ENCODE results near the gene CPSF2. TPM values are rescaled to one million over a fixed set of nuclear protein-coding genes. Genes with fewer than 3 reads are reported as not detected.
A peak's percentile ranks its signal among the peaks of the same experiment; 100 is the strongest.

Gene CPSF2
- polyA plus RNA-seq (2012; ENCODE audit: low read depth, missing spikeins), result 25.1 TPM

GRCh38 chr14:92121670-92122350 is at the start of gene CPSF2, which contains the start of gene NDUFB1:
Gene CPSF2 (plus strand): TSS chr14:92121969. CDS start chr14:92130985, 9,016 bp downstream.
Gene NDUFB1 (minus strand): TSS chr14:92121706. CDS start chr14:92117637, 4,069 bp downstream.
- TF ChIP-seq POU2F2 (IDR thresholded peaks at IDR 0.05; ENCODE audit: low read depth, low read length) (peak; percentile 89), PAX5 (IDR thresholded peaks at IDR 0.05; ENCODE audit: insufficient read depth, low read length, severe bottlenecking) (no peak), TAF1 (IDR thresholded peaks at IDR 0.05; ENCODE audit: low read depth, low read length) (peak; percentile 98), POLR2A (IDR thresholded peaks at IDR 0.05; ENCODE audit: low read depth, low read length) (peak; percentile 97), SPI1 (IDR thresholded peaks at IDR 0.05; ENCODE audit: low read depth, low read length) (0 out of 2 replicates have a peak, but pooled peaks have one; percentile 4), POLR2AphosphoS5 (IDR thresholded peaks at IDR 0.05; ENCODE audit: low read depth, low read length) (peak; percentile 94)
- peak; percentile 93 for FAIRE-seq
- peak; percentile 91 for DNase-seq (ENCODE audit: insufficient read length, low spot score)

- FAIRE-seq (no peak), DNase-seq (ENCODE audit: insufficient read length, low spot score) (no peak)
- no peak for TF ChIP-seq PAX5 (IDR thresholded peaks at IDR 0.05; ENCODE audit: insufficient read depth, low read length, severe bottlenecking)
Observed at GRCh38 chr14:92074555-92074954, 47.2 kb upstream of the CPSF2 start.

GRCh38 chr14:92088494-92088893 is 33.3 kb upstream of the CPSF2 start:
- DNase-seq (ENCODE audit: insufficient read length, low spot score), result no peak
- TF ChIP-seq POU2F2 (IDR thresholded peaks at IDR 0.05; ENCODE audit: low read depth, low read length) (no peak), POLR2AphosphoS5 (IDR thresholded peaks at IDR 0.05; ENCODE audit: low read depth, low read length) (no peak), PAX5 (IDR thresholded peaks at IDR 0.05; ENCODE audit: insufficient read depth, low read length, severe bottlenecking) (no peak), POLR2A (IDR thresholded peaks at IDR 0.05; ENCODE audit: low read depth, low read length) (no peak)
- FAIRE-seq, result no peak

DNA sequence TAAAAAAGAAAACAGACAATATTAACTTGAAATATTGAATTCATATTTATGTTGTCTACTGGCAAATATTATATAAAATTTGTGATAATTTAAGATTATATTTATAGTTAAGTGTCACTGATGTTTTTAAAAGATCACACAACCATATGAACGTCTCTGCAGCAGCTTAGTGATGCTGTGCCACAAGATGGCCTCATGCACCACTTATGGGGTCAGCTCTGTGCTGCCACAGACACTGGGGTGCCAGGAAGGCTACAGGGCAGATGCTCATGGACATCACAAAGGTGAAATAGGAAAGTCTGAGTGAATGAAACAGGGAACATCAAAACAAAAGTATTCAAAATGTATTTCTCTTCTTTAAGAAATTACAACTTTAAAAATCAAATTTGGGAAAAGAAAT is 28.4 kb upstream of the CPSF2 start:
- DNase-seq (ENCODE audit: insufficient read length, low spot score) (no peak), FAIRE-seq (no peak)
- TF ChIP-seq SPI1 (IDR thresholded peaks at IDR 0.05; ENCODE audit: low read depth, low read length) (no peak), PAX5 (IDR thresholded peaks at IDR 0.05; ENCODE audit: insufficient read depth, low read length, severe bottlenecking) (no peak), POU2F2 (IDR thresholded peaks at IDR 0.05; ENCODE audit: low read depth, low read length) (no peak), POLR2AphosphoS5 (IDR thresholded peaks at IDR 0.05; ENCODE audit: low read depth, low read length) (no peak), POLR2A (IDR thresholded peaks at IDR 0.05; ENCODE audit: low read depth, low read length) (no peak), TAF1 (IDR thresholded peaks at IDR 0.05; ENCODE audit: low read depth, low read length) (no peak)

DNA sequence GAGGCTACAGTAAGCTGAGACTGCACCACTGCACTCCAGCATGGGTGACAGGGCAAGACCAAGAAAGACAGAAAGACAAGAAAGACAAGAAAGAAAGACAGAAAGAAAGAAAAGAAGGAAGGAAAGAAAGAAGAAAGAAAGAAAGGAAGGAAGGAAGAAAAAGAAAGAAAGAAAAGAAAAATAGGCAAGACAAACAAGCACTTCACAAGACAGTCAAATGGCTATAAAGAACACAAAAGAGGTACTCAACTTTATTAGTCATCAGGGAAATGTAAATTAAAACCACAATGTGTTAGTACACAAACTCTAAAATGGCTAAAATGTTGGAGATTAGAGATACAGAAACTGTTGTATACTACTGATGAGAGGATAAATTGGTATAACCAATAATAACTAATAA is 22.0 kb upstream of the CPSF2 start:
- FAIRE-seq (no peak), DNase-seq (ENCODE audit: insufficient read length, low spot score) (no peak)
- TF ChIP-seq PAX5 (IDR thresholded peaks at IDR 0.05; ENCODE audit: insufficient read depth, low read length, severe bottlenecking) (no peak), POLR2A (IDR thresholded peaks at IDR 0.05; ENCODE audit: low read depth, low read length) (no peak), POLR2AphosphoS5 (IDR thresholded peaks at IDR 0.05; ENCODE audit: low read depth, low read length) (no peak), TAF1 (IDR thresholded peaks at IDR 0.05; ENCODE audit: low read depth, low read length) (no peak), SPI1 (IDR thresholded peaks at IDR 0.05; ENCODE audit: low read depth, low read length) (no peak), POU2F2 (IDR thresholded peaks at IDR 0.05; ENCODE audit: low read depth, low read length) (no peak)

DNA sequence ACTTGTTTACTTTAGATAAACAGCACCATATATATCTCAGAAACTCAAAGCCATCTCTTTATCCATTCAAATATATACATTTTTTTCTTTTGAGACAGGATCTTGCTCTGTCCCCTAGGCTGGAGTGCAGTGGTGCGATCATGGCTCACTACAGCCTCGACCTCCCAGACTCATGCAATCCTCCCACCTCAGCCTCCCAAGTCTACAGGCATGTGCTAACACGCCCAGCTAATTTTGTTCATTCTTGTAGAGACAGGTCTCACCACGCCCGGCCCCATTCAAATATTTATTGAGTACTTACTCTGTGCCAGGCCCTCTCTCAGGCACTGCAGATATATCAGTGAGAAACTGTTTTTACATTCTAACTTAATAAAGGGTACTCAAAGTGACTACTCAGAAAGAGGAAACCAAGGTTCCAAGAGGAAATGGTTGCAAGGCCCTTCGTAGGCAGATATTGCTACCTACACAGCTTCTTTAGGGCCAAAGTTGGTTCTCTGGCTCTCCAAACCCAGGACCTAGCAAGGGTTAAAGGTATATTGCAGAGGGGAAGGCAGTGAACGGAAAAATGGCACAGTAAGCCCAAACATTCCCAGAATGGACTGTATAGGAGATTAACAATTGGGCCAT is 18.3 kb upstream of the CPSF2 start:
- FAIRE-seq, result no peak
- no peak for TF ChIP-seq PAX5 (IDR thresholded peaks at IDR 0.05; ENCODE audit: insufficient read depth, low read length, severe bottlenecking)
- TF ChIP-seq POLR2A (IDR thresholded peaks at IDR 0.05; ENCODE audit: low read depth, low read length), result no peak
- no peak for TF ChIP-seq POLR2AphosphoS5 (IDR thresholded peaks at IDR 0.05; ENCODE audit: low read depth, low read length)
- no peak for TF ChIP-seq TAF1 (IDR thresholded peaks at IDR 0.05; ENCODE audit: low read depth, low read length)
- no peak for TF ChIP-seq SPI1 (IDR thresholded peaks at IDR 0.05; ENCODE audit: low read depth, low read length)
- TF ChIP-seq POU2F2 (IDR thresholded peaks at IDR 0.05; ENCODE audit: low read depth, low read length), result no peak

GRCh38 chr14:92105073-92105892 is 16.5 kb upstream of the CPSF2 start:
- no peak for FAIRE-seq
- DNase-seq (ENCODE audit: insufficient read length, low spot score), result peak; percentile 12
- TF ChIP-seq TAF1 (IDR thresholded peaks at IDR 0.05; ENCODE audit: low read depth, low read length) (no peak), POLR2A (IDR thresholded peaks at IDR 0.05; ENCODE audit: low read depth, low read length) (no peak), POU2F2 (IDR thresholded peaks at IDR 0.05; ENCODE audit: low read depth, low read length) (no peak), POLR2AphosphoS5 (IDR thresholded peaks at IDR 0.05; ENCODE audit: low read depth, low read length) (no peak), PAX5 (IDR thresholded peaks at IDR 0.05; ENCODE audit: insufficient read depth, low read length, severe bottlenecking) (no peak), SPI1 (IDR thresholded peaks at IDR 0.05; ENCODE audit: low read depth, low read length) (no peak)

More for the DNA sequence above, 18.3 kb upstream of the CPSF2 start:
- DNase-seq (ENCODE audit: insufficient read length, low spot score), result no peak

DNA sequence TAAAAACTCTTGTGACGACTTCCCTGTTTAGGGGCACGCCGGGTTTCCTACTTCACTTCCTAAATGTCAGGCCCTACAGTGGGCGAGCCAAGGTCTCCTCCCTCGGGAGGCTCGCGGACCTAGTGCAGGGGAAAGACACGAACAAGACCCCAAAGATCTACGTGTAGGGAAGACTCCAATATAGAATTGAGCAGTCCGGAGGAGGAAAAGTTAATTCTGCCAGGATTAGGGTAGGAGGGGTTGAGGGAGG is 16.0 kb upstream of the CPSF2 start:
- FAIRE-seq (no peak), DNase-seq (ENCODE audit: insufficient read length, low spot score) (no peak)
- TF ChIP-seq POU2F2 (IDR thresholded peaks at IDR 0.05; ENCODE audit: low read depth, low read length), result no peak
- TF ChIP-seq TAF1 (IDR thresholded peaks at IDR 0.05; ENCODE audit: low read depth, low read length), result no peak
- no peak for TF ChIP-seq POLR2A (IDR thresholded peaks at IDR 0.05; ENCODE audit: low read depth, low read length)
- peak; percentile 10; the same call in 1 of the 2 replicates for TF ChIP-seq SPI1 (IDR thresholded peaks at IDR 0.05; ENCODE audit: low read depth, low read length)
- TF ChIP-seq PAX5 (IDR thresholded peaks at IDR 0.05; ENCODE audit: insufficient read depth, low read length, severe bottlenecking), result no peak

DNA sequence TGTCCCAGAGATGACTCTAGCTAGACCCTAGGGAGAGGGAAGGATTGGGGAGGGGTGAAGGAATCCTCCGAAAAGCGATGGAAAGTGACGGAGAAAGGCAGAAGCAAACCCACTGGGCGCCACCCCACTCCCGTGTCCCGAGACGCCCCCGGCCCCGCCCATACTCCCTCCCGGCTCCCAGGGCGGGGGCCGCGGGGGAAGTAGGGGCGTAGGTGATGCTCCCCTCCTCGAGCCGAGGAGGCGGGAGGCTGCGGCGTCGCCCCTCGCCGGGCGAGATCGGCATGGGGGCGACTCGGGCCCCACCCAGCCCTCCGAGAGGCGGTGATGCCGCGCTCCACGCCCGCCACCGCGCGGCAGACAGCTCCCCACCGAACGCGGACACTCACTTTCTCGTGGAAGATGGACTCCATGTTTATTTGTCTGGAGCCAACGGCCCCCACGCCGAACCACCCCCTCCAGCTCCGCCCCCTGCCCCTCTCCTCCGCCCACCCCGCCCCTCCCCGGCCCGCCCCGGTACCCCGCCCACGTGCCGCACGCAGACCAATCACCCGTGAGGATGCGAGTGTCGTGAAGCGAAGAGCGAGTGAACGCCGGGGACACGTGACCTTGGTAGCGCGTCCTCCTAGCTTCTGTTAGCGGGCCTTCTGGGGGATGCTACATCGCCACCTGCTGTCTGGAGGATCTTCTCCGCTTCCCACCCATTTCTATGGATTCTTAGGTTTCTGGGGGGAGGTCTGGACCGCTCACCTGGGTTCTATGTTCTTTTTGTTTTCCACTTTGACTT is 15.4 kb upstream of the CPSF2 start, which contains the start of gene ATXN3:
ATXN3 (minus strand) TSS at position 440 of the 784 bp plus-strand sequence; CDS start at position 410, 30 bp downstream.
- FAIRE-seq, result peak; percentile 98
- TF ChIP-seq PAX5 (IDR thresholded peaks at IDR 0.05; ENCODE audit: insufficient read depth, low read length, severe bottlenecking) (no peak), TAF1 (IDR thresholded peaks at IDR 0.05; ENCODE audit: low read depth, low read length) (no peak), SPI1 (IDR thresholded peaks at IDR 0.05; ENCODE audit: low read depth, low read length) (no peak), POLR2AphosphoS5 (IDR thresholded peaks at IDR 0.05; ENCODE audit: low read depth, low read length) (no peak), POU2F2 (IDR thresholded peaks at IDR 0.05; ENCODE audit: low read depth, low read length) (no peak), POLR2A (IDR thresholded peaks at IDR 0.05; ENCODE audit: low read depth, low read length) (peak; percentile 51; the same call in 1 of the 2 replicates)
- peak; percentile 90 for DNase-seq (ENCODE audit: insufficient read length, low spot score)

All from GM12891 (cell line).